GM18867 (cell line): ENCODE data around the gene TUBG1.
"Not testable (repeated sequence)": the region's sequence is repeated elsewhere in the genome, so short reads cannot be mapped to it uniquely, and the experiment has no call there.

Source experiments
- ATAC-seq: cut with Tn5 transposase; IDR thresholded peaks from one replicate; pipeline ENCODE4 v1.9.1; 2021; ENCODE audit warnings: mild to moderate bottlenecking, moderate library complexity; ENCODE audit not compliant: unreplicated experiment

Gene TUBG1

DNA sequence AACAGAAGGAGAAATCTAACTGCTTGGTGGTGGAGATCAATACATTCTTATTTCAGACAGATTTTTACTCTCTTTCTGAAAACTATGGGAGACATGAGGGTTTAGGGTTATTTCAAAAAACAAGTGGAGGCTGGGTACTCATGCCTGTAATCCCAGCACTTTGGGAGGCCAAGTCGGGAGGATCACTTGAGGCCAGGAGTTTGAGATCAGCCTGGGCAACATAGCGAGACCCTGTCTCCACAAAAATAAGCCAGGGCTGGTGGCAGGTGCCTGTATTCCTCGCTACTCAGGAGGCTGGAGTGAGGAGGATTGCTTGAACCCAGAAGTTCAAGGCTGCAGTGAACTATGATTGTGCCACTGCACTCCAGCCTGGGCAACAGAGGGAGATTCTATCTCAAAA, 12.5 kb downstream of the TUBG1 start:
- not testable (repeated sequence) for ATAC-seq

DNA sequence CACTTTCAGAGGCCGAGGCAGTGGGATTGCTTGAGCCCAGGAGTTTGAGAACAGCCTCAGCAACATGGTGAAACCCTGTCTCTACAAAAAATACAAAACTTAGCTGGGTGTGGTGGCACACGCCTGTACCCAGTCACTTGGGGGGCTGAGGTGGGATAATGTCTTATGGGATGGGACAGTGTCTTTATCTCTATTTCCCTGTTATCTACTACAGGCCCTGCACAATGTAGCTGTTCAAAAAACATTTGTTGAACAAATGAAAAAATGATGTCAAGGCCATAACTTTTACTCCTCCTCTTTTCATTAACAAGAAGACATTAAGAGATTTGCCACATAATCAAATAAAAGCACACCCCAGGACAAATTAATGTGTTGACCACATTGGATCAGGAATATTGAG, 13.8 kb downstream of the TUBG1 start:
- ATAC-seq: no peak

DNA sequence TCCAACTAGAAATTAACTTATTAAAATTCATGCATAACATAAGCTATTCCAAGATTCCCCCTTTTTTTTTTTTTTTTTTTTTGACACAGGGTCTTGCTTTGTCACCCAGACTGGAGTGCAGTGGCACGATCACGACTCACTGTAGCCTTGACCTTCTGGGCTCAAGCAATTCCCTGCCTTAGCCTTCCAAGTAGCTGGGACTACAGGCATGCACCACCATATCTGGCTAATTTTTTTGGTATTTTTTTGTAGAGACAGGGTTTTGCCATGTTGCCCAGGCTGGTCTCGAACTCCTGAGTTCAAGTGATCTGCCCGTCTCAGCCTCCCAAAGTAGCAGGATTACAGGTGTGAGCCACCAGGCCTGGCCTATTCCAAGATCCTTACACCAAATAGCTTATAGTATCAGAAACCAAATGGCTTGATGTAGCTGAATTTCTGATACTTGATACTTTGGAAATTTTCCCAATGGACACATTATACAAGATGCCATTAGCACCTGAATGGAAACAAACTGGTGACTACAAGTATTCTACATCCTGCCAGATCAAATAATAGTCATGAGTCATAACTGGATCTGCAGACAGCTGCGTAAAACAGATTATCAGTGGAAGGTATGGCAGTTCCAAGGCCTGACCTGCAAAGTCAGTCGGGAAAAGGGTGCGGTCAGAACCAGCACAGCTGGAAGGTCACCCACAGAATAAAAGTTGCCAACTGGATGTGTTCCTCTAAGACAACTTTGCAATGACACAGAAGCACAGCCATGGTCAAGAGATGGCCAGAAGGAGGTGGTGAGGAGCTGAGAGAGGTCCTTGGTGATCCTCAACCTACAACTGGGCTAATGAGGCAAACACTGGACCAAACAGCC, 14.5 kb downstream of the TUBG1 start:
- ATAC-seq: no peak

DNA sequence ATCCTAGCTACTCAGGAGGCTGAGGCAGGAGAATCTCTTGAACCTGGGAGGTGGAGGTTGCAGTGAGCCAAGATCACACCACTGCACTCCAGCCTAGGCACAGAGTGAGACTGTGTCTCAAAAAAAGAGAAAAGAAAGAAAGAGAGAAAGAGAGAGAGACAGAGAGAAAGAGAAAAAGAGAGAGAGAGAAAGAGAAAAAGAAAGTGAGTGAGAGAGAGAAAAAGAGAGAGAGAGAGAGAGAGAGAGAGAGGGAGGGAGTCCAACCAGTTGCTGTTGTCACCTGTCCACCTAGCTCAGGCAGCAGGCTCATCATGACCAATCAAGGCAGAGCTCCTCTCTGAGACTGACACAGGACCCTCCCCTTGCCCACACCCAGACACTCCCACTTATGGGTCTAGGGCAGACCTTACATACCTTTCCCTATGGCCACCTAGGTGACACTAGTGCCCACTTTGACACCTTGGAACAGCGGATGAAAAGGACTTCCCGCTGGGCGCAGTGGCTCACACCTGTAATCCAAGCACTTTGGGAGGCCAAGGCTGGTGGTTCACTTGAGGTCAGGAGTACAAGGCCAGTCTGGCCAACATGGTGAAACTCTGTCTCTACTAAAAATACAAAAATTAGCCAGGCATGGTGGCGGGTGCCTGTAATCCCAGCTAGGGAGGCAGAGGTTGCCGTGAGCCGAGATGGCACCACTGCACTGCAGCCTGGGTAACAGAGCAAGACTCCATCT, 17.7 kb downstream of the TUBG1 start:
- ATAC-seq: not testable (repeated sequence)

DNA sequence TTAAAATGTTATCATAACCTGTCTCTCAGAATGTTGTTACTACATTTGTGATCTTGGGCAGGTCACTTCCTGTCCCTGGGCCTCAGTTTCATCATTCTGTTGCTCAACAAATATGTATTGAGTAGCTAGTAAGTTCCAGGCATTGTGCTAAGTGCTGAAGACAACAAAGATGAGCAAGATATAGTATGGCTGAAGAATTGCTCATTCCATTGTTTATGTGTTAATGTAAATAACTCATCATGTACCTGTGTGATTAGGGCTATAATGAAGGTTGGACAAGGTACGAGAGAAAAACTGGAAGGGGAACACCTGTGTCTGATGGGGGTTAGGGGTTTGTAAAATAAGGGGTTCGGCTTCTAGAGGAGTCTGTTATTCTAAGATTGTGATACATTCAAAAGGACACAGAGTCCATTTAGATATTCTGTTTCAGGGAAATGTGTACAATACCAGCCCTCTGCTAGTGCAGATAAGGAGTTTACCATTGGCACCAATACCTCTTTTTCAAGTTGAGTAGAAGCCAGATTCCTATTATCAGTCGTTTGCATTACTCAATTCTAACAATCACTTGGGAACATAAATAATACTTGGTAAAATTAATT, 20.0 kb downstream of the TUBG1 start:
- no peak for ATAC-seq

DNA sequence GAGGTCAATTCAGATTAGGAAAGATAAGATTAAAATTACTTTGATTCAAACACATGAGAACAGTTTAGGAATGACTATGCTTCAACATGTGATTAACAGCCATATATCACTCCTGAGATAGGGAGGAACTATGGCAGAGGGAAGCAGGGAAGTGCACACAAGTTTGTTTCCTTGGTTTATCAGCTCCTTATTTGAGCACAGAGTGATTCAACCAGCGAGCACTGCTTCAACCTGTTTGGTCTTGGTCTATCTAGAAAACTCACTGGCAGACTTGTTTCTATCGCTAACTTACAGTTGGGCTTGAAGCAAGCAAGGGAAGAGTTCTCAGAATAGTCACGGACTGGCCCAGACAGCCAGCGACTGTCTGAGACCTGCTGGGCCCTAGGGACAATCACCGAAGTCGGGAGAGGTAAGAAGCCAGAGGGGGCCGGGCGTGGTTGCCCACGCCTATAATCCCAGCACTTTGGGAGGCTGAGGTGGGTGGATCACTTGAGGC, 23.5 kb downstream of the TUBG1 start:
- no peak for ATAC-seq

DNA sequence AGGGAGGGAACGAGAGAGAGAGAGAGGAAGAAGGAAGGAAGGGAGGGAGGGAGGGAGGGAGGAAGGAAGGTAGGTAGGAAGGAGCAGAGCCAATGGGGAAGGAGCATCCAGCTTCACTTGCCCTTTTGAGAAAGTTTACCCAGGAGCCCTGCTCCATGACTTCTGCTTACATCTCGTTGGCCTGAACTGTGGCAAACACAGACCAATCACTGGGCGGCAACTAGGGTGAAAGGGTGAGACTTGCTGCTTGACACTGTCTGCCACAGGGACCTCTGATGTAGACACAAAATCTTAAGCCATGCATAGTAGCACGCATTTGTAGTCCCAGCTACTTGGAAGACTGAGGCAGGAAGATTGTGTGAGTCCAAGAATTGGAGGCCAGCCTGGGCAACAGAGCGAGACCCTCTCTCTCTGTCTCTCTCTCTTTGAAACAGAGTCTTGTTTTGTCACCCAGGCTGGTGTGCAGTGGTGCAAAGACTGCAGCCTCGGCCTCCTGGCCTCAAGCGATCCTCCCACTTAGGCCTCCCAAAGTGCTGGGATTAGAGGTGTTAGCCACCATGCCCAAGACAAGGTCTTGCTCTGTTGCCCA, 30.1 kb downstream of the TUBG1 start:
- ATAC-seq: no peak

DNA sequence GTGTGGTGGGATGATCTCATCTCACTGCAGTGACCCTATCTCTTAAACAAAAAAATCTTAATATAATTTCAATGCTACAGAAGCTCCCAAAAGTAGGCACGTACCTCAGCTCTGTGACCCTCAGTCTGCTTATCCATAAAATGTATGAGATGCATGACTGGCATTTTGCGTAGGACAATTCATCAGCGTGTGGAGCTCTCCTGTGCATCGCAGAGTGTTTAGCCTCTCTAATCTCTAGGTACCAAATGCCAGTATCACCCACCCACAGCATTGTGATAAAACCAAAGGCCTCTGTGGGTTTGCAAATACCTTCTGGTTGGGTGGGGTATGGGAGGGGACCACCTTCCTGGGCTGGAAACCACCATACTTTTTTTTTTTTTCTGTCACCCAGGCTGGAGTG, 30.6 kb downstream of the TUBG1 start:
- no peak for ATAC-seq

DNA sequence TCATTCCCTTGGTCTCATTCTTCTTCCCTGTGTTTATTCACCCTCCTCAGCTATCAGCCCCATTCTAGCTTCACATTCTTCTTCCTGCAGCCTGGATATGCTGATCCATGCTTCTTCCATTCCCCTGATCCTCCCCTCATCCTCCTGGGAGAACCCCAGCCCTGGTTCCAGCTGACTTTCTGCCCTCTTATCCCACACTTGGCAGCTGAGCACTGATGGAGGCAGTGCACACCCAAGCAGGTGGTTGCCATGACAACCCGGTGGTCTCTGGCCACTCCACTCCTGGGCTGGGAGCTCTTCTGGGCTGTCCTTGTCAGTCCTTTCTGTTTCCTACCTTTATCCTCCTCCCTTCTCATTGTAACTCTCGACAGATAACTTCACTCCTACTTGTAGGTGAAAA, 32.9 kb downstream of the TUBG1 start:
- no peak for ATAC-seq

DNA sequence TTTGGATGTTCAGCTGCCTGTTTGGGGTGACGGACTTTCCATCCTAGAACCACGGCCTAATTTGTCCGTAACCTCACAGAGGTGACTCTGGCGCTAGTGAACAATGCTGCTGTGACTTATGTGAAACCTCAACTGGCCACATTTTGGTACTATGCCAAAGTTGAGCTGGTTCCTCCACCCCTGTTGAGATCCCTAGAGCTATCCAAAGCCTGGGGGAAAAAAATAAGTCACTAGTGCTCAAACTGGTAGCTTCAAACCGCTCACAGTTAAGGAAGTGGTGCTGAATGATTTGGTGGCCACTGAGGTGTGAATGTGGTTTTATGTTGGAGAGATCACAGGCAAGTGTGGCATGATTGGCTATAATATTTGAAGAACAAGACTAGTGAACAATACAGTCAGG, 38.3 kb downstream of the TUBG1 start:
- no peak for ATAC-seq

DNA sequence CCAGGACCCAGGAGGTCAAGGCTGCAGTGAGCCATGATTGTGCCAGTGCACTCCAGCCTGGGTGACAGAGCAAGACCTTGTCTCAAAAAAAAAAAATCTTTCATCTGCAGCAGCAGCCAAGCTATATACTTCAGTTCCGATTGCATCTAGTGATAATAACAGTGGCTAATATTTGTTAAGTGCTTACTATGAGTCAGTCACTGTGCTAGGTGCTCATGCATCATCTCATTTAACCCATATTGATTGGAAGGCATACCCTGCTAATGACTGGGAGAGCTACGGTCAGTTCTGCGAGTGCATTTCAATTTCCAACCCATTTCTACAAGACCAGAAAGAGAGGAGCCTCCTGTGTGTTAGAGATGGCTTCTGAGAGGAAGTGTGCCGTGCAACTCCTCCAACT, 41.9 kb downstream of the TUBG1 start:
- ATAC-seq: no peak

DNA sequence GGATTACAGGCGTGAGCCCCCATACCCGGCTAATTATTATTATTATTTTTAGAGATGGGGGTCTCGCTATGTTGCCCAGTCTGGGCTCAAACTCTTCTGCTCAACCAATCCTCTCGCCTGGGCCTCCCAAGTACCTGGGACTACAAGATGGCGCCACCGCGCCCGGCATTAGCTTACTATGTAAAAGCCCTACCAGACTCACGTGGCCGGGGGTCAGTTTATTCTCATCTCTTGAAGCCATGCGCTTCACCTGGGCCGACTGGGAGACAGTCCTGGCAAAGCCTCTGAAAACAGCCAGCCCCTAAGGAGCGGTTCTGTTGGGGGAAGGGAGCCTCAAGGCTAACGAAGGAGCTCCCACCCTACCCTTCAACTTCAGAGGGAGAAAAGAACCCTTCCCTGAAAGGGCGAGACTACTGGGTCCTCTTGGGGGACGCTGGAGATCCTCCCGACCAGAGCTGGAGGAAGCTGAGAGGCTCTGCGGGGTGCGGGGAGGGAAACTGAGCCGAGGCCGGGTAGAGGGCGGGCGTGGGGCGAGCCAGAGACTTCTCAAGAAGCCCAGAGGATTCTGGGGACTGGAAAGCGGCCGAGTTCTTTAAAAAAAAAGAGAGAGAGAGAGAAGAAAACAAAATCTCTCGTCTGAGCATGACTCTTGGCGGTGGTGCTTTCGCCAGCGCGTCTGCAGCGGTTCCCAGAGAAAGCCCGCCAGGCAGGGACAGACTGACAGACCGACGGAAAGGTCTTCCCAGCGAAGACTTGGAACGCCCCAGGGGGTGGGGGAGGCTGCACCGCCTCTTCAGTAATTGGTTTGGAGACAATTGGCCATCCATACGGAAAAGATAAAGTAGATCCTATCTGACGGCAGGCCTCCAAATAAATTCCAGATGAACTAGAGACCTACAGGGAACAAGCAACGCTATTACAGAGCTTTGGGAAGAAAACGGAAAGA, 44.0 kb downstream of the TUBG1 start:
- no peak for ATAC-seq

DNA sequence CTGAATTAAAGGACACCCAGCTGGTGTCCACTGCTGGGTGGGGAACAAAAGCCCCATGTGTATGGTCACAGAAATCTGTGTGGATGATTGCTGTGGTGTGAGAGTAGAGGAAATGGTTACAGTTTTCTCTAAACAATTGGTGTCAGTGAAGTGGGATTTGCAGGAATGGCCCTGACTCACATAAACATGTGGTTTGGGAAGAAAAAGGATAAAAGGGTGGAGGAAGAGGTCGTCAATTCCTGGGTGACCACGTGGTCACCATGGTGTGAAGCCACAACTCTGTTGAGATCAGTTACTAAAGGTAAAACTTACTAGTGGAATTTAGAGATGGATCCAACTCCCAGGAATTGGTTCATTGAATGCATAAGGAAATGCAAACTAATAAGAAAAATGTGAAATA, 46.0 kb downstream of the TUBG1 start:
- no peak for ATAC-seq

DNA sequence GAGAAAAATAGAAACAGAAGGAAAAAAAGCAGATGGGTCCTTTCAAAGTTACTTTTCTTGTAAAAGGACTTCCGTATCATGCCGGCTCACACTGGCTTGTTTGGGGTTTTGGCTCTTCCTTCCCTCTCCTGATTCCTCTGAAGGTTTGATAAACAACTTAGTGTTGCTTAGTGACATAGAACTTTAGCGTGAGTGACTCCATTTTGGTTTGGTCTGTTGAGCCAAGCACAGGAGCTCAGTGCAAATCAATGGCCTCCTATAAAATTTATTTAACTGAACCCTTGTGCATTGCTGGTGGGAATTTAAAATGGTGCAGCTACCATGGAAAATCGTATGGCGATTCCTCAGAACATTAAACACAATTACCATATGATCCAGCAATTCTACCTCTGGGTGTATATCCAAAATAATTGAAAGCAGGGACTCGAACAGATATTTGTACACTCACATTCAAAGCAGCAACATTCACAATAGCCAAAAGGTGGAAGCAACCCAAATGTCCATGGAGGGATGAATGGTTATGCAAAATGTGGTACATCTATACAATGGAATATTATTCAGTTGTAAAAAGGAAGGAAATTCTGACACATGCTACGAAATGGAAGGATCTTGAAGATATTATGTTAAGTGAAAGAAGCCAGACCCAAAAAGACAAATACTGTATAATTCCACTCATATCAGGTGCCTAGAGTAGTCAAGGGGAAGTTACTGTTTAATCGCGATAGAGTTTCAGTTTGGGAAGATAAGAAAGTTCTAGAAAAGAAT, 48.5 kb downstream of the TUBG1 start:
- no peak for ATAC-seq

DNA sequence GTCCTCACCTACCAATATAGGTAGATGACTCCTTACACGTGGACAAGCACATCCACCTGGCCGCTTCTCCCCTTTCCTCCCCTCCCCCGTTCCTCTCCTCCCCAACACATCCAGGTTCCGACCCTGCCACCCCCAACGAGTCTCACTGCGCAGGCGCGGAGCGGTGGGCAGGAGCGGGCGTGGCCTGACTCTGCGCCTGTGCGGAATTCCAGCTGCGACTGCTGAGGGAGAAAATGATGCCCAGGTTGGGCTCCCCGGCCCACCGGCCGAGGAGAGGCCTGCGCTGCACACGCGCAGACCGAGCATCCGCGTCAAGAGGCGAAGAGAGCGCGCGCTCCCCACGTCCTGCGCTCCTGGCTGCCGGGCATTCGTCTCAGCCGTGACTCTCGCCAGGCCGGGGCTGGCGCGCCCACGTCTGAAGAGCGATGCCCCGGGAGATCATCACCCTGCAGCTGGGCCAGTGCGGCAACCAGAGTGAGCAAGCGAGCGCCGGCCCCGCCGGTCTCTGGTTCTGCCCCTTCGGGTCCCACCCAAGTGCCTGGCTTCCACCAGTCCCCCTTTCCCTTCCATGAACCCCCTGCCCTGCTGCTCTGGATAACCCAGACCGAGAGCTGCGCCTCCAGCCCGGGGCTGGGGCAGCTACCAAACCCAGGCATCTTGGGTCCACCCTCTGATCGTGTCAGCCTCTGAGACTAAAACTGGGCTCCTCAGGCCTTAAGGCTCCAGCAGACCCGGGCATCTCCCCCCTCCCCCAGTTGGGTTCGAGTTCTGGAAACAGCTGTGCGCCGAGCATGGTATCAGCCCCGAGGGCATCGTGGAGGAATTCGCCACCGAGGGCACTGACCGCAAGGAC, 49.8 kb downstream of the TUBG1 start, which contains the start of gene TUBG2:
TUBG2 (plus strand) TSS at position 206 of the 853 bp plus-strand sequence; CDS start at position 426, 220 bp downstream.
- peak; percentile 60 for ATAC-seq

DNA sequence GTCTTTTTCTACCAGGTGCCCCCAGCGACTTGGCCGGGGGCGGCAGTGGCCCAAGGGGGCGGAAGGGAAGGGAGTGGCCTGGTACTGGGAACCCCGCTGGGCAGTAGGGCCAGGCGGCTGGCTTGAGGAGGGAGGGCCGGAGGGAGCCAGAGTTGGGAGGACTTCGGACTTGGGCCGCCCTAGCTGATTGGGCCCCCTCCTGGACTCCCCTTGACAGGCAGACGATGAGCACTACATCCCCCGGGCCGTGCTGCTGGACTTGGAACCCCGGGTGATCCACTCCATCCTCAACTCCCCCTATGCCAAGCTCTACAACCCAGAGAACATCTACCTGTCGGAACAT, 50.4 kb downstream of the TUBG1 start:
- ATAC-seq: not testable (repeated sequence)

DNA sequence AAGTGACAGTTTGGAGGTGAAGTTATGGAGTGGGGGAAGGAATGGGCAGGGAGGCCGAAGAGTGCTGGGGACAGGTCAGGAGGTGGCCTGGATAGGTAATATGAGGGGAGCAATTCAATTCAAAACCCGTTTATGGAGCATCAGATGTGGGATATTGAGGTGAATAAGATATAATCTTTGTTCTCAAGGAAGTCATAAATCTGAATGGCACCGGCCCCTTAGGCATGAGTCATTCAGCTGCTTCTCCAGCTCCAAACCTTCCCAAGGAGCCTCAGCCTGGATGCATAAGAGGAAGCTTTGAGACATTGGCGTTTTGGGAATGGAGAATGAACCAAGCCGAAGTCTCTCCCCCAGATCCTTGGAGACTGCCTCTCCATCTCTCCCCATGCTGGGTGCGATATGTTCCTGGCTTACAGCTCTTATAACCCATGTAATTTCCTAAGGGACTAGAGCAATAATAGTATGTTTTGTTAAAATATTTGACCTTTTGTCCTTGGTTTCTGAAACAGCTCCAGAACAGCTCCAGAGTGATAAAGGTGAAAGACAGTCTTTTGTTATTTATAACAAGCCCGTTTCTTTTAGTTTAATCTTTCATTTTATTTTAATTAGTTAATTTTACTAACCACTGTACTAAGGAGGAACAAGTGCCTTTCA, 51.3 kb downstream of the TUBG1 start:
- ATAC-seq: no peak
